GM12878 (cell line): ENCODE results near the gene NFE2L1. TPM values are rescaled to one million over a fixed set of nuclear protein-coding genes. Genes with fewer than 3 reads are reported as not detected.

ENCODE experiments used
- ATAC-seq: fragments of 200-7000 bp; cut with Tn5 transposase; 3 replicates; pipeline ENCODE4 v1.9.1; 2020; ENCODE audit warnings: mild to moderate bottlenecking, moderate library complexity
- BruUV-seq: library from RNA; stranded (reverse); fragments of 400-500 nt; replicated peaks from 2 replicates; lab custom pipeline; 2021; lab: Mats Ljungman, UMichigan
- CTCF ChIA-PET: fragments of 300-600 bp; sonication (Branson Sonifier 250); formaldehyde crosslinking; extraction: SDS; loops from one replicate; lab custom pipeline; 2021; ENCODE audit warnings: inconsistent platforms; lab: Yijun Ruan, JAX
- POLR2A ChIA-PET: fragments of 350-600 bp; formaldehyde crosslinking; extraction: SDS; loops from one replicate; lab custom pipeline; 2021; ENCODE audit warnings: inconsistent platforms; lab: Charles Lee
- RAD21 ChIA-PET: fragments of 300-600 bp; sonication (Branson Sonifier 250); formaldehyde crosslinking; loops from one replicate; lab custom pipeline; 2023; ENCODE audit warnings: antibody characterized with exemption; ENCODE audit not compliant: unreplicated experiment; lab: Charles Lee
- SMC1A ChIA-PET: fragments of 300-600 bp; sonication (Branson Sonifier 250); formaldehyde crosslinking; loops from one replicate; lab custom pipeline; 2023; ENCODE audit not compliant: unreplicated experiment, uncharacterized antibody; lab: Charles Lee
- DNase-seq: peaks from one replicate; pipeline ENCODE4 v3.0.0-alpha.2; 2011; ENCODE audit warnings: low read depth, low spot score
- FAIRE-seq: peaks from 3 replicates; lab custom pipeline; 2011; peaks lifted over from hg19 to GRCh38; lab: Jason Lieb, UNC
- H2AFZ ChIP-seq: 2 replicates; pipeline ENCODE4 v1.6.0; 2011; ENCODE audit warnings: low read depth, low read length, control low read depth; ENCODE audit not compliant: control insufficient read depth
- H3K27ac ChIP-seq: 2 replicates; pipeline ENCODE4 v1.5.1; 2011; ENCODE audit warnings: control low read depth; ENCODE audit not compliant: control insufficient read depth, insufficient read depth
- H3K27me3 ChIP-seq, 2 experiments: replicated peaks in 1 of 2; 2 replicates each; pipeline versions ENCODE4 v1.6.0 to v1.6.1; 2011; ENCODE audit warnings: low read length in 1 of 2; ENCODE audit not compliant: control insufficient read depth in 2 of 2, insufficient read depth in 2 of 2
- H3K36me3 ChIP-seq, 2 experiments: 2 replicates each; pipeline ENCODE4 v1.5.1; 2011; ENCODE audit warnings: low read length in 1 of 2; ENCODE audit not compliant: control insufficient read depth in 2 of 2, insufficient read depth in 2 of 2
- H3K4me1 ChIP-seq: 2 replicates; pipeline ENCODE4 v1.6.1; 2011; ENCODE audit warnings: mild to moderate bottlenecking, low read length, moderate library complexity, mixed read lengths; ENCODE audit not compliant: control insufficient read depth, insufficient read depth
- H3K4me2 ChIP-seq: 2 replicates; pipeline ENCODE4 v1.6.0; 2011; ENCODE audit warnings: control low read depth; ENCODE audit not compliant: control insufficient read depth, insufficient read depth
- H3K4me3 ChIP-seq: fragments of 200-600 bp; sonication (generic); 2 replicates; pipeline ENCODE4 v1.5.1; 2016
- H3K79me2 ChIP-seq: 2 replicates; pipeline ENCODE4 v1.6.0; 2011; ENCODE audit warnings: low read length; ENCODE audit not compliant: control insufficient read depth, insufficient read depth
- H3K9ac ChIP-seq: 2 replicates; pipeline ENCODE4 v1.8.0; 2011; ENCODE audit warnings: low read length, control low read depth, mixed read lengths; ENCODE audit not compliant: control insufficient read depth, insufficient read depth
- H3K9me3 ChIP-seq: replicated peaks from 3 replicates; pipeline ENCODE4 v1.5.1; 2011; ENCODE audit warnings: mild to moderate bottlenecking, low read length; ENCODE audit not compliant: control insufficient read depth, insufficient read depth
- H4K20me1 ChIP-seq: 2 replicates; pipeline ENCODE4 v1.6.0; 2011; ENCODE audit not compliant: control insufficient read depth, insufficient read depth
- BMI1 ChIP-seq: fragments of 450-650 bp; IDR thresholded peaks from 2 replicates; pipeline ENCODE4 v1.6.1; 2016; ENCODE audit warnings: mild to moderate bottlenecking, moderate library complexity, borderline replicate concordance
- CREB1 ChIP-seq: IDR thresholded peaks from 2 replicates; pipeline ENCODE4 v1.6.1; 2012; ENCODE audit warnings: low read depth, mild to moderate bottlenecking, inconsistent platforms
- GABPA ChIP-seq: IDR thresholded peaks from 2 replicates; pipeline ENCODE4 v1.6.1; 2014; ENCODE audit warnings: antibody characterized with exemption, low read depth, mild to moderate bottlenecking, inconsistent platforms
- HCFC1 ChIP-seq: fragments of 150-350 bp; IDR thresholded peaks from 2 replicates; pipeline ENCODE4 v1.6.1; 2014; ENCODE audit warnings: low read length
- KLF5 ChIP-seq: fragments of 450-650 bp; IDR thresholded peaks from 2 replicates; pipeline ENCODE4 v1.6.1; 2014; ENCODE audit warnings: mild to moderate bottlenecking; ENCODE audit not compliant: partially characterized antibody
- NFYB ChIP-seq: IDR thresholded peaks from 2 replicates; pipeline ENCODE4 v1.6.1; 2011; ENCODE audit warnings: low read depth, mild to moderate bottlenecking, low read length, improper control_type of control experiment, moderate library complexity; ENCODE audit not compliant: insufficient read depth
- RELA ChIP-seq: fragments of 450-650 bp; IDR thresholded peaks from 2 replicates; pipeline ENCODE4 v1.8.0; 2014; ENCODE audit warnings: borderline replicate concordance; ENCODE audit not compliant: partially characterized antibody
- SIX5 ChIP-seq: IDR thresholded peaks from 2 replicates; pipeline ENCODE4 v1.6.1; 2011; ENCODE audit warnings: mild to moderate bottlenecking, low read depth, low read length, moderate library complexity; ENCODE audit not compliant: severe bottlenecking
- STAT3 ChIP-seq: IDR thresholded peaks from 2 replicates; pipeline ENCODE4 v1.6.1; 2011; ENCODE audit warnings: low read depth, low read length, improper control_type of control experiment
- TBL1XR1 ChIP-seq: IDR thresholded peaks from 2 replicates; pipeline ENCODE4 v1.6.1; 2012; ENCODE audit warnings: low read depth, low read length, improper control_type of control experiment
- WGBS: methylation state at CpG from one replicate; pipeline ENCODE4 v1.1.6; 2016; ENCODE audit warnings: low lambda C conversion rate; ENCODE audit not compliant: insufficient replicate concordance, insufficient coverage; ENCODE audit errors: missing lambda C conversion rate; 5-methylcytosine and 5-hydroxymethylcytosine counted together
- in situ Hi-C: fragments of 300-500 bp; cut with MboI; formaldehyde crosslinking; loops from 9 replicates; pipeline ENCODE4 v1.14.3; 2018; ENCODE audit warnings: mixed read lengths
- intact Hi-C: fragments of 100-400 bp; cut with micrococcal nuclease; formaldehyde crosslinking; loops from one replicate; pipeline ENCODE4 v1.14.2; 2022; ENCODE audit not compliant: unreplicated experiment
- polyA plus RNA-seq, 11 experiments: library from polyadenylated mRNA; depleted of rRNA in 4 of 11; unstranded in 6 of 11; stranded (reverse) in 5 of 11; fragments of >200 nt; fragmentation: Nextera tagmentation in 4 of 11; fragmentation: Illumina TruSeq in 1 of 11; extraction: Ambion mirVana in 4 of 11; extraction: Trizol in 1 of 11; gene quantifications; 1 replicate in 1 of 11; 2 replicates in 10 of 11; pipeline versions ENCODE4 v1.2.1 to v1.2.3, GENCODE V29; 2011 to 2016; ENCODE audit warnings: inconsistent platforms in 2 of 11, missing spikeins in 2 of 11, low read depth in 1 of 11
- total RNA-seq, 4 experiments: library from RNA; depleted of rRNA in 3 of 4; stranded (reverse); fragments of >200 nt in 3 of 4; fragmentation: Illumina TruSeq in 1 of 4; extraction: Trizol in 1 of 4; gene quantifications; 2 replicates each; pipeline versions ENCODE4 v1.2.1 to v1.2.3, GENCODE V29; 2013 to 2021
- TF ChIP-seq, protein P1 (sequence below), 3 experiments: IDR thresholded peaks in 2 of 3; conservative IDR thresholded peaks in 1 of 3; 2 replicates each; pipeline ENCODE4 v1.5.1; 2011; ENCODE audit warnings: low read depth in 3 of 3, low read length in 3 of 3, mild to moderate bottlenecking in 3 of 3, control low read depth in 2 of 3, moderate library complexity in 2 of 3, inconsistent platforms in 1 of 3, mixed read lengths in 1 of 3; ENCODE audit not compliant: control insufficient read depth in 2 of 3, insufficient read depth in 1 of 3; ENCODE audit errors: extremely low read depth in 1 of 3
- TF ChIP-seq, protein P2 (sequence below): fragments of 450-650 bp; IDR thresholded peaks from 2 replicates; pipeline ENCODE4 v1.6.1; 2016; ENCODE audit warnings: mild to moderate bottlenecking
- TF ChIP-seq, protein P3 (sequence below): IDR thresholded peaks from 2 replicates; pipeline ENCODE4 v1.6.1; 2011; ENCODE audit warnings: mild to moderate bottlenecking, low read depth, low read length, moderate library complexity; ENCODE audit not compliant: insufficient replicate concordance
- TF ChIP-seq, protein P4 (sequence below): fragments of 150-350 bp; IDR thresholded peaks from 2 replicates; pipeline ENCODE4 v1.6.1; 2016; ENCODE audit warnings: low read depth, low read length

The NFE2L1 gene
- total and polyA plus RNA-seq, 10 of the 15 experiments (the other 5 are each of a cell fraction or from before 2014, with no cell fraction given), result 3.8 to 104 (median 26.4) TPM

DNA sequence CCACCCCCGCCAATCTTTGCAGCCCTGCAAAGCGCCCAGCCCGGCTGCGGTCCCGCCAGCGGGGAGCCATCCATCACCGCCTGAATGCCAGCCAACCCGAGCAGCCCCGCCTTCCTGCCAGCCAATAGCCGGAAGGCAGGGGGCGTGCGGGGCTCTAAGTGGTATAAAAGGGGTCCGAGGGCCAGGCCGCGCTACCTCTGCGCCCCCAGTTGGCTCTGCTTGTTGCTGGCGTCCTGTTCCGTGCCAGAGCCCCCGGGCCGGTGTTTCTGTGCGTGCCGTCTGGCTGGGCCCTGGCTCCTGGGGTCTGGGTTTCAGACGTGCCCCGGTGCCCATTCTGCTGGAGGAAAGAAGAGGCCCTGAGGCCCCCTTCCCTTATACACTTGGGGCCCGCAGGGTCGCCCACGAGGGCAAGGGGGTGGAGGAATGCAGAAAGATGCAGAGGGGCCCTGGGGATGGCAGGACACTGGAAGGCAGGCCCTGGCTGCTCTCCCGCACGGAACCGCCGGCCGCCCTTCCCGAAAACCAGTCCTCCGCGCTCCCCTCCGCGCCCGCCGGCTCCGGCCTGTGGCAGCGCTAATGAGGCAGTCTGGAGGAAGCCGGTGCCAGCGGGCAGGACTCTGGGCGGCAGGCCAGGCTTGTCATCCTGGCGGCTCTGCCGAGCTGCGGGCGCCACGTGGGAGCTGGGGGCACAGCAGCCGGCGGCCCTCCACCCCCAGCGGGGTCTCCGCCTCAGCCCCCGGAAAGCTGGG is 24.6 kb upstream of the NFE2L1 start:
- FAIRE-seq, result no peak
- Histone ChIP-seq H2AFZ (peak overlapping the region; percentile 25), H3K4me1 (peaks cover 27% of the 10 kb centered on the region), H3K27me3 (no peaks in the 10 kb centered on the region; a peak in 2 of 4 replicates), H3K27ac (no peak overlapping the region), H3K4me3 (peak overlapping the region; percentile 80), H3K36me3 (no peaks in the 10 kb centered on the region), H4K20me1 (peaks cover 5% of the 10 kb centered on the region; the same call in 1 of the 2 replicates), H3K4me2 (peak overlapping the region; percentile 100), H3K9ac (no peak overlapping the region), H3K79me2 (no peaks in the 10 kb centered on the region), H3K9me3 (no peaks in the 10 kb centered on the region)
- peak; percentile 22 for ATAC-seq
- ChIA-PET SMC1A (no interaction called here), POLR2A (no interaction called here), RAD21 (no interaction called here), CTCF (interaction anchor here (1.1 kb wide), 1 partner anchor 10 kb away, joined by 3 read pairs; no protein-coding TSS in a partner anchor)
- intact Hi-C loops, result no loop called here
- WGBS, result 7% methylated on average over 43 of the region's 54 CpGs
- in situ Hi-C loops, result no loop called here
- DNase-seq, result no peak
- BruUV-seq, result no TSS peak
- TF ChIP-seq CREB1, result no peak
- TF ChIP-seq BMI1, result no peak
- no peak for TF ChIP-seq SIX5
- no peak for TF ChIP-seq HCFC1
- no peak for TF ChIP-seq KLF5
- TF ChIP-seq TBL1XR1, result no peak
- peak; percentile 47; the same call in 1 of the 2 replicates for TF ChIP-seq NFYB
- TF ChIP-seq STAT3, result no peak
- TF ChIP-seq, protein P1, sequence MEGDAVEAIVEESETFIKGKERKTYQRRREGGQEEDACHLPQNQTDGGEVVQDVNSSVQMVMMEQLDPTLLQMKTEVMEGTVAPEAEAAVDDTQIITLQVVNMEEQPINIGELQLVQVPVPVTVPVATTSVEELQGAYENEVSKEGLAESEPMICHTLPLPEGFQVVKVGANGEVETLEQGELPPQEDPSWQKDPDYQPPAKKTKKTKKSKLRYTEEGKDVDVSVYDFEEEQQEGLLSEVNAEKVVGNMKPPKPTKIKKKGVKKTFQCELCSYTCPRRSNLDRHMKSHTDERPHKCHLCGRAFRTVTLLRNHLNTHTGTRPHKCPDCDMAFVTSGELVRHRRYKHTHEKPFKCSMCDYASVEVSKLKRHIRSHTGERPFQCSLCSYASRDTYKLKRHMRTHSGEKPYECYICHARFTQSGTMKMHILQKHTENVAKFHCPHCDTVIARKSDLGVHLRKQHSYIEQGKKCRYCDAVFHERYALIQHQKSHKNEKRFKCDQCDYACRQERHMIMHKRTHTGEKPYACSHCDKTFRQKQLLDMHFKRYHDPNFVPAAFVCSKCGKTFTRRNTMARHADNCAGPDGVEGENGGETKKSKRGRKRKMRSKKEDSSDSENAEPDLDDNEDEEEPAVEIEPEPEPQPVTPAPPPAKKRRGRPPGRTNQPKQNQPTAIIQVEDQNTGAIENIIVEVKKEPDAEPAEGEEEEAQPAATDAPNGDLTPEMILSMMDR (IDR thresholded peaks at IDR 0.05 in 2 of 3, conservative IDR thresholded peaks at IDR 0.05 in 1 of 3; ENCODE audit: control insufficient read depth in 2 of 3, extremely low read depth in 1 of 3, insufficient read depth in 1 of 3, low read depth in 3 of 3, low read length in 3 of 3), result peak in 2 of 3 experiments; percentile 10 to 28; a peak in 2 of 6 replicates
- TF ChIP-seq, protein P2, sequence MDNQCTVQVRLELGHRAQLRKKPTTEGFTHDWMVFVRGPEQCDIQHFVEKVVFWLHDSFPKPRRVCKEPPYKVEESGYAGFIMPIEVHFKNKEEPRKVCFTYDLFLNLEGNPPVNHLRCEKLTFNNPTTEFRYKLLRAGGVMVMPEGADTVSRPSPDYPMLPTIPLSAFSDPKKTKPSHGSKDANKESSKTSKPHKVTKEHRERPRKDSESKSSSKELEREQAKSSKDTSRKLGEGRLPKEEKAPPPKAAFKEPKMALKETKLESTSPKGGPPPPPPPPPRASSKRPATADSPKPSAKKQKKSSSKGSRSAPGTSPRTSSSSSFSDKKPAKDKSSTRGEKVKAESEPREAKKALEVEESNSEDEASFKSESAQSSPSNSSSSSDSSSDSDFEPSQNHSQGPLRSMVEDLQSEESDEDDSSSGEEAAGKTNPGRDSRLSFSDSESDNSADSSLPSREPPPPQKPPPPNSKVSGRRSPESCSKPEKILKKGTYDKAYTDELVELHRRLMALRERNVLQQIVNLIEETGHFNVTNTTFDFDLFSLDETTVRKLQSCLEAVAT, result no peak
- no peak for TF ChIP-seq GABPA
- TF ChIP-seq RELA, result no peak
- TF ChIP-seq, protein P3, sequence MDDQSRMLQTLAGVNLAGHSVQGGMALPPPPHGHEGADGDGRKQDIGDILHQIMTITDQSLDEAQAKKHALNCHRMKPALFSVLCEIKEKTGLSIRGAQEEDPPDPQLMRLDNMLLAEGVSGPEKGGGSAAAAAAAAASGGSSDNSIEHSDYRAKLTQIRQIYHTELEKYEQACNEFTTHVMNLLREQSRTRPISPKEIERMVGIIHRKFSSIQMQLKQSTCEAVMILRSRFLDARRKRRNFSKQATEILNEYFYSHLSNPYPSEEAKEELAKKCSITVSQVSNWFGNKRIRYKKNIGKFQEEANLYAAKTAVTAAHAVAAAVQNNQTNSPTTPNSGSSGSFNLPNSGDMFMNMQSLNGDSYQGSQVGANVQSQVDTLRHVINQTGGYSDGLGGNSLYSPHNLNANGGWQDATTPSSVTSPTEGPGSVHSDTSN, result peak; percentile 79
- TF ChIP-seq, protein P4, sequence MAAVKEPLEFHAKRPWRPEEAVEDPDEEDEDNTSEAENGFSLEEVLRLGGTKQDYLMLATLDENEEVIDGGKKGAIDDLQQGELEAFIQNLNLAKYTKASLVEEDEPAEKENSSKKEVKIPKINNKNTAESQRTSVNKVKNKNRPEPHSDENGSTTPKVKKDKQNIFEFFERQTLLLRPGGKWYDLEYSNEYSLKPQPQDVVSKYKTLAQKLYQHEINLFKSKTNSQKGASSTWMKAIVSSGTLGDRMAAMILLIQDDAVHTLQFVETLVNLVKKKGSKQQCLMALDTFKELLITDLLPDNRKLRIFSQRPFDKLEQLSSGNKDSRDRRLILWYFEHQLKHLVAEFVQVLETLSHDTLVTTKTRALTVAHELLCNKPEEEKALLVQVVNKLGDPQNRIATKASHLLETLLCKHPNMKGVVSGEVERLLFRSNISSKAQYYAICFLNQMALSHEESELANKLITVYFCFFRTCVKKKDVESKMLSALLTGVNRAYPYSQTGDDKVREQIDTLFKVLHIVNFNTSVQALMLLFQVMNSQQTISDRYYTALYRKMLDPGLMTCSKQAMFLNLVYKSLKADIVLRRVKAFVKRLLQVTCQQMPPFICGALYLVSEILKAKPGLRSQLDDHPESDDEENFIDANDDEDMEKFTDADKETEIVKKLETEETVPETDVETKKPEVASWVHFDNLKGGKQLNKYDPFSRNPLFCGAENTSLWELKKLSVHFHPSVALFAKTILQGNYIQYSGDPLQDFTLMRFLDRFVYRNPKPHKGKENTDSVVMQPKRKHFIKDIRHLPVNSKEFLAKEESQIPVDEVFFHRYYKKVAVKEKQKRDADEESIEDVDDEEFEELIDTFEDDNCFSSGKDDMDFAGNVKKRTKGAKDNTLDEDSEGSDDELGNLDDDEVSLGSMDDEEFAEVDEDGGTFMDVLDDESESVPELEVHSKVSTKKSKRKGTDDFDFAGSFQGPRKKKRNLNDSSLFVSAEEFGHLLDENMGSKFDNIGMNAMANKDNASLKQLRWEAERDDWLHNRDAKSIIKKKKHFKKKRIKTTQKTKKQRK, result no peak
